HG02973 (cell line): ENCODE measurements around the gene ZSWIM6.

Experiments used
- ATAC-seq: cut with Tn5 transposase; IDR thresholded peaks from one replicate; pipeline ENCODE4 v1.9.1; 2021; ENCODE audit warnings: moderate library complexity; ENCODE audit not compliant: unreplicated experiment

Gene ZSWIM6

GRCh38 chr5:61586096-61587084 lies 254.3 kb downstream of the ZSWIM6 start:
- no peak for ATAC-seq

- ATAC-seq = no peak
Observed at GRCh38 chr5:61587125-61587524, 255.1 kb downstream of the ZSWIM6 start.

- no peak for ATAC-seq
Observed at GRCh38 chr5:61588216-61588615, 256.2 kb downstream of the ZSWIM6 start.

- ATAC-seq = no peak
Observed at GRCh38 chr5:61589946-61590345, 257.9 kb downstream of the ZSWIM6 start.

GRCh38 chr5:61590473-61590872 lies 258.4 kb downstream of the ZSWIM6 start:
- no peak for ATAC-seq

GRCh38 chr5:61591859-61592258 lies 259.8 kb downstream of the ZSWIM6 start:
- ATAC-seq = no peak

GRCh38 chr5:61595426-61595825 lies 263.4 kb downstream of the ZSWIM6 start:
- ATAC-seq = no peak
